Esophagus (tissue), 2 donors: ENCODE measurements around the gene WDHD1. TPM values are rescaled to one million over a fixed set of nuclear protein-coding genes. Genes with fewer than 3 reads are reported as not detected.
"Not testable (repeated sequence)": the region's sequence is repeated elsewhere in the genome, so short reads cannot be mapped to it uniquely, and the experiment has no call there.

ENCODE experiments used
- H3K27ac ChIP-seq, 2 donors: one replicate each; pipeline ENCODE4 v1.5.1; 2013; ENCODE audit warnings: low read depth in 2 of 2, mild to moderate bottlenecking in 2 of 2, inconsistent platforms in 1 of 2, low read length in 1 of 2, moderate library complexity in 1 of 2
- H3K27me3 ChIP-seq, 2 donors: one replicate each; pipeline ENCODE4 v1.6.1; 2013; ENCODE audit warnings: low read length in 2 of 2, control low read depth in 1 of 2, mild to moderate bottlenecking in 1 of 2; ENCODE audit not compliant: insufficient read depth in 2 of 2, control insufficient read depth in 1 of 2
- H3K36me3 ChIP-seq, 2 donors: one replicate each; pipeline ENCODE4 v1.6.1; 2013; ENCODE audit warnings: low read length in 1 of 2; ENCODE audit not compliant: control insufficient read depth in 2 of 2, insufficient read depth in 2 of 2
- H3K4me1 ChIP-seq, 2 donors: one replicate each; pipeline ENCODE4 v1.6.1; 2013; ENCODE audit warnings: low read length in 1 of 2; ENCODE audit not compliant: control insufficient read depth in 2 of 2, insufficient read depth in 2 of 2
- H3K4me3 ChIP-seq, 2 donors: one replicate each; pipeline ENCODE4 v1.5.1; 2013; ENCODE audit warnings: low read length in 2 of 2, mild to moderate bottlenecking in 2 of 2, low read depth in 1 of 2, moderate library complexity in 1 of 2
- H3K9me3 ChIP-seq, 2 donors: one replicate each; pipeline ENCODE4 v1.6.1; 2013; ENCODE audit warnings: mild to moderate bottlenecking in 2 of 2, low read depth in 1 of 2, low read length in 1 of 2, moderate library complexity in 1 of 2; ENCODE audit not compliant: control insufficient read depth in 2 of 2, insufficient read depth in 1 of 2
- WGBS, 2 donors: extraction: QIAGEN DNeasy Blood & Tissue Kit; methylation state at CpG; one replicate each; pipeline ENCODE4 v1.1.7; 2013; 5-methylcytosine and 5-hydroxymethylcytosine counted together
- polyA plus RNA-seq, 2 donors: library from polyadenylated mRNA; stranded (reverse); fragments of 200-250 nt; gene quantifications; one replicate each; pipeline ENCODE4 v1.2.3, GENCODE V29; 2013
- donor health status: healthy with polysubstance abuse.
- donor health status: Bipolar disorder and iron deficiency.

The WDHD1 gene
- polyA plus RNA-seq, 2 donors, result 2.2 to 2.5 TPM

- H3K27me3 ChIP-seq, H3K36me3 ChIP-seq, H3K27ac ChIP-seq, H3K4me3 ChIP-seq, H3K4me1 ChIP-seq, H3K9me3 ChIP-seq: not testable (repeated sequence)
- WGBS, 2 donors, result 68 to 81% methylated on average over 2 of the region's 2 CpGs
Observed at GRCh38 chr14:55064896-55065295, 38.0 kb upstream of the WDHD1 start.

- H3K4me3 ChIP-seq, result no peak overlapping the region
- H3K4me1 ChIP-seq, result no peaks in the 10 kb centered on the region
- peaks cover 8 to 9% of the 10 kb centered on the region in 2 donors for H3K36me3 ChIP-seq
- H3K27ac ChIP-seq, result no peak overlapping the region
- H3K9me3 ChIP-seq, result no peaks in the 10 kb centered on the region
- 65 to 74% methylated on average over 11 of the region's 11 CpGs for WGBS, 2 donors
- no peaks in the 10 kb centered on the region for H3K27me3 ChIP-seq
Observed at GRCh38 chr14:55062517-55063351, 35.8 kb upstream of the WDHD1 start.

- H3K4me1 ChIP-seq, result no peaks in the 10 kb centered on the region
Observed at GRCh38 chr14:55059333-55059732, 32.4 kb upstream of the WDHD1 start.

GRCh38 chr14:55057919-55058318, 31.0 kb upstream of the WDHD1 start:
- no peaks in the 10 kb centered on the region for H3K27me3 ChIP-seq
- H3K4me1 ChIP-seq, result no peaks in the 10 kb centered on the region
- H3K36me3 ChIP-seq, result peaks cover 4 to 5% of the 10 kb centered on the region in 2 donors
- H3K9me3 ChIP-seq, result no peaks in the 10 kb centered on the region
- no peak overlapping the region for H3K4me3 ChIP-seq
- 91 to 92% methylated on average over 5 of the region's 5 CpGs for WGBS, 2 donors
- H3K27ac ChIP-seq, result no peak overlapping the region

More at GRCh38 chr14:55059333-55059732, 32.4 kb upstream of the WDHD1 start:
- Histone ChIP-seq H3K27ac (no peak overlapping the region), H3K27me3 (no peaks in the 10 kb centered on the region), H3K36me3 (peaks cover 6 to 8% of the 10 kb centered on the region in 2 donors), H3K4me3 (no peak overlapping the region), H3K9me3 (no peaks in the 10 kb centered on the region)
- 84 to 94% methylated on average over 5 of the region's 5 CpGs for WGBS, 2 donors

GRCh38 chr14:55054098-55054497, 27.2 kb upstream of the WDHD1 start:
- Histone ChIP-seq H3K36me3 (no peaks in the 10 kb centered on the region), H3K27me3 (no peaks in the 10 kb centered on the region), H3K4me1 (peaks cover 0 to 3% of the 10 kb centered on the region in 2 donors), H3K27ac (no peak overlapping the region), H3K9me3 (no peaks in the 10 kb centered on the region), H3K4me3 (no peak overlapping the region)
- 98 to 99% methylated on average over 13 of the region's 13 CpGs for WGBS, 2 donors

GRCh38 chr14:55053500-55053899, 26.6 kb upstream of the WDHD1 start:
- Histone ChIP-seq H3K27ac (no peak overlapping the region), H3K4me1 (peaks cover 0 to 3% of the 10 kb centered on the region in 2 donors)

GRCh38 chr14:55053018-55053417, 26.1 kb upstream of the WDHD1 start:
- H3K4me1 ChIP-seq, result peaks cover 0 to 3% of the 10 kb centered on the region in 2 donors
- no peak overlapping the region for H3K27ac ChIP-seq
- peak overlapping the region in 1 of 2 donors; percentile 73 for H3K4me3 ChIP-seq

More at GRCh38 chr14:55053500-55053899, 26.6 kb upstream of the WDHD1 start:
- H3K36me3 ChIP-seq, result no peaks in the 10 kb centered on the region
- no peaks in the 10 kb centered on the region for H3K9me3 ChIP-seq
- 82 to 83% methylated on average over 7 of the region's 7 CpGs for WGBS, 2 donors
- no peak overlapping the region for H3K4me3 ChIP-seq
- H3K27me3 ChIP-seq, result no peaks in the 10 kb centered on the region

GRCh38 chr14:55052269-55052930, 25.5 kb upstream of the WDHD1 start:
- H3K27ac ChIP-seq, result peak overlapping the region; percentile 99 to 100
- peaks cover 0 to 3% of the 10 kb centered on the region in 2 donors for H3K4me1 ChIP-seq
- H3K9me3 ChIP-seq, result no peaks in the 10 kb centered on the region
- no peaks in the 10 kb centered on the region for H3K27me3 ChIP-seq
- peak overlapping the region; percentile 73 to 99 for H3K4me3 ChIP-seq
- WGBS, 2 donors, result 3 to 4% methylated on average over 14 of the region's 14 CpGs
- H3K36me3 ChIP-seq, result no peaks in the 10 kb centered on the region

More at GRCh38 chr14:55053018-55053417, 26.1 kb upstream of the WDHD1 start:
- Histone ChIP-seq H3K9me3 (no peaks in the 10 kb centered on the region), H3K36me3 (no peaks in the 10 kb centered on the region), H3K27me3 (no peaks in the 10 kb centered on the region)
- 47 to 51% methylated on average over 6 of the region's 6 CpGs for WGBS, 2 donors

GRCh38 chr14:55051423-55052268, 24.7 kb upstream of the WDHD1 start, which contains the start of gene MAPK1IP1L:
MAPK1IP1L (plus strand) TSS chr14:55051647; CDS start chr14:55061684, 10,037 bp downstream.
- no peaks in the 10 kb centered on the region for H3K36me3 ChIP-seq
- H3K4me3 ChIP-seq, result peak within 1 kb of the TSS; percentile 73 to 99
- no peaks in the 10 kb centered on the region for H3K9me3 ChIP-seq
- WGBS, 2 donors, result 0% methylated on average over 90 to 98 of the region's 98 CpGs
- H3K4me1 ChIP-seq, result peaks cover 0 to 3% of the 10 kb centered on the region in 2 donors
- H3K27ac ChIP-seq, result peak within 1 kb of the TSS; percentile 99 to 100
- H3K27me3 ChIP-seq, result no peaks in the 10 kb centered on the region
